Measurements from ENCODE around the gene SLC33A1.
"Not testable (repeated sequence)": the region's sequence is repeated elsewhere in the genome, so short reads cannot be mapped to it uniquely, and the experiment has no call there.

SLC33A1 gene

DNA sequence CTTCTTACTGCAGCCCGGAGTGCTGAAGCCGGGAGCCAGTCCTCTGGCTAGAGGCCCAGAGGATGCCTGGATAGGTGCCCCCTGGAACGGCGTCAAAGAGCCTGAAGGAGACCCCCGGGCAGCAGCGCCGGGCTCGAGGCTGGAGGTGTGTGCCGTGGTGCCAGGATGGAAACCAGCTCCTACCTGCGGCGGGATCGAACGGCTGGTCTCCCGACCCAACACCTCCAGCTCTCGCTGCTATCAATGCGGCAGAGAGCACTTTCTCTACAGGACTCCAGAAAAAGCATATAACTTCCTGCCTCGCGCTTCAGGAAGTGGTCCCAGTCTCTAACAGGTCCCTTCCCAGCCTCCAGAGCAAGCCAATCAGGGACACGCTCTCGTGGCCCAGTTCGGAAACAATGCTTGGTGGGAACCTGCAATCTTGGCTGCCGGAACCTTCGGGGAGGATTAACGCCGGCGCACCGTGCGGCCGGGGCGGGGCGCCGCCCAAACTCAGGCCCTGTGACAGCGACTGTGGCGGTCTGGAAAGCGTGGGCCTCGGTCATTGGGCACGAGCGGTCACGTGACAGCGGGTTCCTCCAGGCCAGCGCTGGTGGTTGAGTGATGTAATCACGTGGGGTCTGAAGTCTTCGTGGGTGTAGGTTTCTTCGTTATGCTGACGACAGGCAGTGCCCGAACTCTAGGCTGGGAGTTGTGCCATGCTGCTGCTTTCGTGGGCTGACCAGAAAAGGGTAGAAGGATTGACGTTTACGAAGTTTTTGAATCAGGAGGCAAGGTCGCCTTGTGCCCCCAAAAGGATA, at the start of gene SLC33A1:
Gene SLC33A1 (minus strand): TSS at position 287 of the 800 bp plus-strand sequence. CDS start 430 bp downstream, outside the sequence.
- DNase-seq: peak; percentile 99

DNA sequence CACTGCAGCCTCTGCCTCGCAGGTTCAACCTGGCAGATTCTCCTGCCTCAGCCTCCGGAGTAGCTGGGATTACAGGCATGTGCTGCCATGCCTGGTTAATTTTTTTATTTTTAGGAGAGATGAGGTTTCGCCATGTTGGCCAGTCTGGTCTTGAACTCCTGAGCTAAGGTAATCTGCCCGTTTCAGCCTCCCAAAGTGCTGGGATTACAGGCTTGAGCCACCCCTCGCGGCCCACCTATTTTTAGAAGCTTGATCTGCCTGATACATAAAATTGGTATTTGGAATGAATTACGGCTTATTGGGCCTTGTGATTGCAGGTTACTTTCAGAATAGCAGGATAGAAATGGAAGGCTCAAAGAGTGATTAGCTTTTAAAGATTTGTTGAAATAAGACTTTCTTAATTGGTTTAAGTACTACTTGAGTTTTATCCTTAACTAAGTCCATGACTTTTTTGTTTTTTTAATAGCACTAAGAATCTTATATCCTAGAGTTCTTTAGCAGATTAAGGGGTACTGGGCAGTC, 41.2 kb upstream of the SLC33A1 start:
- no peak for DNase-seq

- DNase-seq: no peak
These were observed 37.1 kb upstream of the SLC33A1 start for GRCh38 chr3:155891321-155891720.

- DNase-seq: no peak
These were observed 36.5 kb upstream of the SLC33A1 start for GRCh38 chr3:155890671-155891190.

- DNase-seq: no peak
These were observed 35.7 kb upstream of the SLC33A1 start for GRCh38 chr3:155889952-155890351.

DNA sequence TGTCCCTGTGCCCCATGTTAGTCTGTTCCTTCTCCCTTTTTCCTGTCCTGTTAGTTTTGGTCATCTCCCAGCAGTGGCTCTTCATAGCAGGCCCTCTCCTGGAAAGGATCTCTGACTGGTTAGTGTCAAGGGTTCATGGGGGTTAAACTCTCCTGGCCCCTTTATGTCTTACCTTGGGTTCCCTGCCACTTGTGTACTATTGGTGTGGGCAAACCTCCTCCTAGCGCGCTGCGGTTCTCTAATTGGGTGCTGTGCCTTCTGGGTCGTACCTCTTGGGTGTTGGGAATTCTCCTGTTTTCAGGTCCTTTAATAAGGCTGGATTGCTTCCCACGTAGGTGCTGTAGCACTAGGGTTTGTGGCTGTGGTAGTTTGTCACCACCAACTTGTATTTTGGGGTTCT, 35.0 kb upstream of the SLC33A1 start:
- no peak for DNase-seq

DNA sequence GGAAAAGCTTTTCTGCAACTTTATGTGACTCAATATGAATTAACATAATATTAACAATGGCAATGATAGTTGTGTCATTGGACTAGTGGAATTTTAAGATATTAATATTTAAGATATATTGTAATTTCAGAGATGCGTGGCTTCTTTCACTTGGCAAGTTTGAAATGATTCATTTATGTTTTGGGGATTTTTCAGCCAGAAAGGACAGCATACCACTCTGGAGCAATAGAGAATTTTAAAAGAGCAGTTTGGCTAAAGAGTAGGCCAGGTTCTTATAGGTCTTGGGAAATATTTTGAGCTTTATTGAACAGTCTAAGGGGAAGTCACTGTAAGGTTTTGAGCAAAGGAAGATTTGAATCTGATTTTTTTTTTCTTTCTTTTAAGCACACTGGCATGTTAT, 32.7 kb upstream of the SLC33A1 start:
- DNase-seq: no peak

GRCh38 chr3:155886348-155886747, 32.1 kb upstream of the SLC33A1 start:
- DNase-seq: not testable (repeated sequence)

- DNase-seq: no peak
These were observed 31.1 kb upstream of the SLC33A1 start for GRCh38 chr3:155885292-155885691.

- no peak for DNase-seq
These were observed 30.1 kb upstream of the SLC33A1 start for GRCh38 chr3:155884292-155884691.

DNA sequence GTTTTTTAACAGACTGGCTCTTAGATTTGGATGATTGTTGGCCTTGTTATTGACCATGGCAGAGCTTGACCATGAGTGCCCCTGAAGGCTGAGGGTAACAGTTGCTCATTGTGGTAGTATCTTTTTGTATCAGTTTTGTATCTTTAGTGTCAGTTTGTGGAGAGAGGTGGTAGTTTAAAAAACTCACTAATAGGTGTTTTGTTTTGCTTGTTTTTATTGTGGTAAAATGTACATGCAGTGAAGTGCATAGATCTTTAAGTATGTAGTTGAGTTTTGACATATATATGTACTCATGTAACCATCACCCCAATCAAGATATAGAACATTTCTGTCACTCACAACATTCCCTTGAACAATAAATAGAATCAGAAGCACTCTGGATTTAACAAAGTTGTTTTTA, 26.1 kb upstream of the SLC33A1 start:
- no peak for DNase-seq

DNA sequence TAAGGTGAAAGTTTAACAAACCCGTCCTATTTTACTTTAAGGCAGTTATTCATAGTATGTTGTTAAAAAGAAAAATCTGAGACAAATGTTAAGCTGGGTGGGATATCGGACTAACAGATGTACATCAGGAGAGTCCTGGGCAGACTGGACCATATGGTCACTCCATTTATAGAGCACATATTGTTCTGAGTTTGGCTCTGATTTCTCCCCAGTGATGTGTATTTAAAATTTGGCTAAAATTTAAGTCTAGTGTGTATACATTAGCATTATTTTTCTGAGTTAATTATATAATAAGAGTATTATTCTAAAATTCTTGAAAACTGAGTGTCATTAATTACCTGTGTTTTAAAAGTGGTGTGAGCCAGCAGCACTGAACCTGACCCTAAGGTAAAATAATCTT, 22.3 kb upstream of the SLC33A1 start:
- DNase-seq: no peak

GRCh38 chr3:155876037-155876436, 21.8 kb upstream of the SLC33A1 start:
- no peak for DNase-seq

DNA sequence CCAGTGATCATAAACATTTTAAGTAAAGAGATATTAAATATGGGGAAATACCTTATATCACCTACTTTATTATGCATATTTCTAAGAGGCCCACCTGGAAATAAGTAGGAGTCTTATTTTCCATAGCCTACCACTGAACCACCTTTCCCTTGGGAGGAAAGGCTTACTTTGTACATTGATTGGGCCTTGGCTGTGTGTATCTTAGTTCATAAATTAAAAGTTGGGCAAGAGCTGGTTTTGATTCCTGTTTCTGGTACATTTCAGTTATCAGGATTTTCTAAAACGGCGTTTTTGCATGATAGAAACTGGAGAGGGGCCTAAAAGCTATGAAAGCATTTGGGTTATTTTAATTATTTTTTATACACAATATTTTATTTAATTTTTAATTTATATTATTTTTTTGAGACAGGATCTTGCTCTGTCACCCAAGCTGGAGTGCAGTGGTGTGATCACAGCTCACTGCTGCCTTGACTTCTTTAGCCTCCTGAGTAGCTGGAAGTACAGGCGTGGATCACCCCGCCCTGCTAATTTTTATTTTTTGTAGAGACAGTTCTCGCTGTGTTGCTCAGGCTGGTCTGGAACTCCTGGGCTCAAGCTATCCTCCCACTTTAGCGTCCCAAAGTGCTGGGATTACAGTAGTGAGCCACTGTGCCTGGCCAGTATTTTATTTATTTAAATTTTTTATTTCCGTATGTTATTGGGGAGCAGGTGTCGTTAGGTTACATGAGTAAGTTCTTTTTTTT, 18.8 kb upstream of the SLC33A1 start:
- DNase-seq: no peak

GRCh38 chr3:155871746-155872158, 17.5 kb upstream of the SLC33A1 start:
- DNase-seq: no peak

DNA sequence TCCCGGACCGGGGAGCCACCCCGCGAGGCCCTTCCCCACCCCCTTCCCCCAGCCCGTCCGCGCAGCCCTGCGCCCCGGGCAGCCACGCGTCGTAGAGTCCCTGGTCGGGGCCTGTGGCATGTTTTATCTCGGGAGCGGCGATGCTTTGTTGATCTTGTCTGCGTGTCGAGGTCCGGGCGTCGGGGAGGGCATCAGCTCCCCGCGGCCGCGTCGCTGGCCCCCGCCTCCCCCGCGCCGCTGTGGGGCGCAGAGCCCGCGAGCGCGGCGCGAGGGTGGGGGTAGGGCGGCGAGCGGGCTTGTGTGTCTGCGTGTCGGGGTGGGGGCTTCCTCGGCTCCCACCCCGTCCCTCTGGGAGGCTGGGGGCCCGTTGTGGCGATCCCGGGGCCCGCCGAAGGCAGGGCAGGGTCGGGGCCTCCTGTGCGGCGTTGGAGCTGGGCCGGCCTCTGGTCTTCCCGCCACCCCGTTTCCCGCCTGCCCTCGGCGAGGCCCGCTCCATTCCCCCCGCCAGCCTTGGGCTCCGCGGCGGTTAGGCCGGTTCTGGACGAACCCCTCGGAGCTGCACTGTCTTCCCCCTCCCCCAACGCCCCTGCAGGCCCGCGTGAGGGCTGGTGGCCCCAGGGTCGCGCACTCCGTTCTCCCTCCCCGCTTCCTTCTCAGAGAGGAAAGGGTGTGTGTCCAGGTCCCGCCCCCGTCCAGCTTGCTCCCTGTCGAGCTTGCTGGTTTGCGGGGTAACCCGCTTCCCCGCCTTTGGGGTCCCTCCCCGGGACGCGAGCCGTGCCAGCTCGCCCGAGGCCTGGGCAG, 16.9 kb upstream of the SLC33A1 start:
- DNase-seq: no peak

DNA sequence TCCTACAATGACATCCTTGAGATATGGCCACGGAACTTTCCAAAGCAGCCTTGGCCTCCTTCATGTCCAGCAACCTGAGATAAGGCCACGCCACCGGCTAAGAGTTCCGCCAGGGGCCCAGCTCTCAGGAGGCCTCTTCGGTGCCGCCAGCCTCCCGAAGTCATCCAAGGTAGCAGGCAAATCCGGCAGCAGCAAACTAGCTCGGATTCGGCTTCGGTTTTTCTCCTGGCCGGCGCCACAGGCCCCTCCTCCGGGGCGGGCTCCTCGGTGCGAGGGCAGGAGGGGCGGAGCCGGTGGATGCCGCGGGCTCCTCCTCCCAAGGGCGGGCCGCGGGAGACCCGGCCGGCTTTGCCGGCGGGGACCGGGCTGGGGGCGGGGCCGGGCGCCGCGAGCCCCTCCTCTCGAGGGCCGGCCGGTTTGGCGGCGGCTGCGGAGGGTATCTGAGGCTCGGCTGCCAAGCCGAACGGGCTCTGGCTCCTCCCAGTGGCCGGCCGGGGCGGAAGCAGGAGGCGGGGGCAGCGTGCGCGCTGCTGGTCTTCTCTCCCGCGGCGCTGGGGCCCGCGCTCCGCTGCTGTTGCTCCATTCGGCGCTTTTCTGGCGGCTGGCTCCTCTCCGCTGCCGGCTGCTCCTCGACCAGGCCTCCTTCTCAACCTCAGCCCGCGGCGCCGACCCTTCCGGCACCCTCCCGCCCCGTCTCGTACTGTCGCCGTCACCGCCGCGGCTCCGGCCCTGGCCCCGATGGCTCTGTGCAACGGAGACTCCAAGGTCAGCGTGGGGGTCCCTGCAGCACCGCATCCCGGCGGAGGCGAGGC, 16.1 kb upstream of the SLC33A1 start, which contains the start of gene GMPS:
Gene GMPS (plus strand): TSS at position 518 of the 812 bp plus-strand sequence. CDS start 221 bp downstream, at position 739.
- DNase-seq: peak; percentile 96

GRCh38 chr3:155869691-155870090, 15.5 kb upstream of the SLC33A1 start:
- DNase-seq: no peak

GRCh38 chr3:155863072-155863784, 9.0 kb upstream of the SLC33A1 start:
- DNase-seq: no peak

- DNase-seq: peak; percentile 28
These were observed 8.2 kb upstream of the SLC33A1 start for GRCh38 chr3:155862290-155862982.
